ENCODE results near the gene KIR3DL1.
"Not testable (repeated sequence)": the region's sequence is repeated elsewhere in the genome, so short reads cannot be mapped to it uniquely, and the experiment has no call there.

Gene KIR3DL1

DNA sequence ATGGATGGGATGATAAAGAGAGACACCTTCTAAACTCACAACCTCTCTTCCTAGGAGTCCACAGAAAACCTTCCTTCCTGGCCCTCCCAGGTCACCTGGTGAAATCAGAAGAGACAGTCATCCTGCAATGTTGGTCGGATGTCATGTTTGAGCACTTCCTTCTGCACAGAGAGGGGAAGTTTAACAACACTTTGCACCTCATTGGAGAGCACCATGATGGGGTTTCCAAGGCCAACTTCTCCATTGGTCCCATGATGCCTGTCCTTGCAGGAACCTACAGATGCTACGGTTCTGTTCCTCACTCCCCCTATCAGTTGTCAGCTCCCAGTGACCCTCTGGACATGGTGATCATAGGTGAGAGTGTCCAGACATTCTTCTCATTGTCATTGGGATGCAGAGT lies 21.3 kb downstream of the KIR3DL1 start:
- H3K4me3 ChIP-seq; DNase-seq; intact Hi-C loops (cut with DNase I; ENCODE audit: low total_unique reads); H3K27ac ChIP-seq; H3K36me3 ChIP-seq; H3K4me1 ChIP-seq; H3K27me3 ChIP-seq; H3K9me3 ChIP-seq: not testable (repeated sequence)

DNA sequence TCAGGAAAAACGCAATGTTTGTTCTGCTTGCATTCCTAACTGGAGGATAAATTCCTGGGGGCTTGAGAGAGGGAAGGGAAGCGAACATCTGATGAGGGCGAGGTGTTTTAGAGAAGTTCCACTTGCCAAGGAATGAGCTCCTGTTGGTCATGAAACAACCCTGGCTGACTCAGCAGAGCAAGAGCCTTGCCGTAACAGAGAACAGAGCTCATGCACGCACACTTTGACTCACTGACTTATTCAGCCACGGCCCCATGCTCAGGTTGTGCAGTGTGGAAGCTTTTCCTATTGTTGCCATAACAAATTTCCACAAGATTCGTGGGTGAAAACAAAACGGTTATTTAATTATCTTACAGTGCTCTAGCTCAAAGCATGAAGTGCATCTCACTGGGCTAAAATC lies 26.9 kb downstream of the KIR3DL1 start:
- H3K4me3 ChIP-seq; DNase-seq; H3K27me3 ChIP-seq; H3K36me3 ChIP-seq; intact Hi-C loops (cut with DNase I; ENCODE audit: low total_unique reads); H3K9me3 ChIP-seq; H3K27ac ChIP-seq; H3K4me1 ChIP-seq: not testable (repeated sequence)

DNA sequence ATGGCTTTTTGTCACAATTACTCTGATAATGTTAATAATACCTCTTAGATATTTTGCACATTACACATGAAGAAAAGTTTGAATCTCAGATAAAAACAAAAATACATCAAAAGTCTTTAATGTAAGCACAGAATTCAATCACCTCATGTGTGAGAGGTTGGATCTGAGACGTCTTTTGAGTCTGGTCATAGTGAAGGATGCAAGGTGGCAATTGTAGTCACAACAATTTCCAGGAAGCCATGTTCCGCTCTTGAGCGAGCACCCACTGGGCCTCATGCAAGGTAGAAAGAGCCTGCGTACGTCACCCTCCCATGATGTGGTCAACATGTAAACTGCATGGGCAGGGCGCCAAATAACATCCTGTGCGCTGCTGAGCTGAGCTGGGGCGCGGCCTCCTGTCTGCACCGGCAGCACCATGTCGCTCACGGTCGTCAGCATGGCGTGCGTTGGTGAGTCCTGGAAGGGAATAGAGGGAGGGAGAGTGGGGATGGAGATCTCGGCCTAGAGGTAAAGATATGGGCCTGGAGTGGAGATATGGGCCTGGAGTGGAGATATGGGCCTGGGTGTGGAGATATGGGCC lies 33.9 kb downstream of the KIR3DL1 start, which contains the start of gene KIR3DL2:
TSS of gene KIR3DL2 (plus strand) at position 383 of the 580 bp plus-strand sequence. CDS start at position 416, 33 bp downstream.
- not testable (repeated sequence) for H3K36me3 ChIP-seq, H3K4me3 ChIP-seq

DNA sequence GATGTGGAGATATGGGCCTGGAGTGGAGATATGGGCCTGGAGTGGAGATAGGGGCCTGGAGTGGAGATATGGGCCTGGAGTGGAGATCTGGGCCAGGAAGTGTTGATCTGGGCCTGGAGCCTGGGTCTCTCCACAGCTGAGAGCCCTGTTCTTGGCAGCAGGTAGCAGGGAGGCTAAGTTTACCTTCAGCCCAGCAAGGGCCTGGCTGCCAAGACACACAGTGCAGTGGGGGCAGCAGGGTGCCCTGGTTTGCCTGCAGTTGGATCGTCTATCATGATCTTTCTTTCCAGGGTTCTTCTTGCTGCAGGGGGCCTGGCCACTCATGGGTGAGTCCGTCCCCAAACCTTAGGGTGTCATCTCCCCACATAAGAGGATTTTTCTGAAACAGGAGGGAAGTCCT lies 34.7 kb downstream of the KIR3DL1 start:
- DNase-seq: no peak
- no peaks in the 10 kb centered on the region for H3K27me3 ChIP-seq
- intact Hi-C loops (cut with DNase I; ENCODE audit: low total_unique reads): no loop called here
- no peaks in the 10 kb centered on the region for H3K4me1 ChIP-seq
- H3K27ac ChIP-seq: no peak overlapping the region
- TF ChIP-seq, protein P1, sequence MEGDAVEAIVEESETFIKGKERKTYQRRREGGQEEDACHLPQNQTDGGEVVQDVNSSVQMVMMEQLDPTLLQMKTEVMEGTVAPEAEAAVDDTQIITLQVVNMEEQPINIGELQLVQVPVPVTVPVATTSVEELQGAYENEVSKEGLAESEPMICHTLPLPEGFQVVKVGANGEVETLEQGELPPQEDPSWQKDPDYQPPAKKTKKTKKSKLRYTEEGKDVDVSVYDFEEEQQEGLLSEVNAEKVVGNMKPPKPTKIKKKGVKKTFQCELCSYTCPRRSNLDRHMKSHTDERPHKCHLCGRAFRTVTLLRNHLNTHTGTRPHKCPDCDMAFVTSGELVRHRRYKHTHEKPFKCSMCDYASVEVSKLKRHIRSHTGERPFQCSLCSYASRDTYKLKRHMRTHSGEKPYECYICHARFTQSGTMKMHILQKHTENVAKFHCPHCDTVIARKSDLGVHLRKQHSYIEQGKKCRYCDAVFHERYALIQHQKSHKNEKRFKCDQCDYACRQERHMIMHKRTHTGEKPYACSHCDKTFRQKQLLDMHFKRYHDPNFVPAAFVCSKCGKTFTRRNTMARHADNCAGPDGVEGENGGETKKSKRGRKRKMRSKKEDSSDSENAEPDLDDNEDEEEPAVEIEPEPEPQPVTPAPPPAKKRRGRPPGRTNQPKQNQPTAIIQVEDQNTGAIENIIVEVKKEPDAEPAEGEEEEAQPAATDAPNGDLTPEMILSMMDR (IDR thresholded peaks at IDR 0.05): no peak
- no peak overlapping the region for H3K4me3 ChIP-seq
- H3K36me3 ChIP-seq: no peaks in the 10 kb centered on the region
- no peaks in the 10 kb centered on the region for H3K9me3 ChIP-seq

More for the DNA sequence above, 33.9 kb downstream of the KIR3DL1 start, which contains the start of gene KIR3DL2:
- H3K27me3 ChIP-seq; DNase-seq; intact Hi-C loops (cut with DNase I; ENCODE audit: low total_unique reads); H3K9me3 ChIP-seq; H3K27ac ChIP-seq; H3K4me1 ChIP-seq: not testable (repeated sequence)

DNA sequence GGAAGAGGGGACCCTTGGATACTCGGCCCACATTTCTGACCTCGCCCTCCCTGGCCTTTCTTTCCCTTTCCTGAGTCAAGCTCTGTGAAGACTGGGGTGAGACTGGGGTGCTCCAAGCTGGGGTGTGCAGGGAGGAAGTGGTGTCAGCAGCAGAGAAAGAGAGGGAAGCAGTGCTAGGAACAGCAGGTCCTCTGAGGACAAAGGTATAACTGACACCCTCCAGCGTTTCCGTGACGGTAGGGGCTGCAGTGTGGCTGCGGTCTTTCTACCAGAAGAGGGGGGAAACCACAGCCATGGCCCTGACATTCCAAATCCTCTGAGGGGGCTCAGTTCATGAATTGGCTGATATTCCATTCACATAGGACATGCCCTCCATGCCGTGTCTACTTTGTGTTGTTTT lies 35.1 kb downstream of the KIR3DL1 start:
- intact Hi-C loops (cut with DNase I; ENCODE audit: low total_unique reads): no loop called here
- DNase-seq: no peak
- no peaks in the 10 kb centered on the region for H3K27me3 ChIP-seq
- H3K36me3 ChIP-seq: no peaks in the 10 kb centered on the region
- no peak overlapping the region for H3K27ac ChIP-seq
- H3K4me3 ChIP-seq: no peak overlapping the region
- no peaks in the 10 kb centered on the region for H3K9me3 ChIP-seq
- no peaks in the 10 kb centered on the region for H3K4me1 ChIP-seq
- TF ChIP-seq, protein P1 (IDR thresholded peaks at IDR 0.05): no peak

DNA sequence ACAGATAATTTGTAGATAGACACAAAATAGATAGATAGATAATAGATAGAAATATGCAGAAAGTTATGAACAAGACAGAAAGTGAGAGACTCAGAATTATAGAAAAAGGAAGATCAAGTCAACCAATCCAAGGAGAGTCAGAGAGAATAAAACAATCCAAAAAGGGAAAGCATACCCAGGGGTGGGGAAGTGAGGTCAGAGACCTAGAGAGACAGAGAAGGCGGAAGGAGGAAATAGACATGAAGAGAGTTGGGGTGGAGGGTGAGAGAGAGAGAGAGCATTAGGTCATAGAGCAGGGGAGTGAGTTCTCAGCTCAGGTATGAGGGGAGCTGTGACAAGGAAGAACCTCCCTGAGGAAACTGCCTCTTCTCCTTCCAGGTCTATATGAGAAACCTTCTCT lies 39.0 kb downstream of the KIR3DL1 start:
- H3K4me1 ChIP-seq; H3K27me3 ChIP-seq; H3K27ac ChIP-seq; DNase-seq; H3K9me3 ChIP-seq; H3K36me3 ChIP-seq; H3K4me3 ChIP-seq; intact Hi-C loops (cut with DNase I; ENCODE audit: low total_unique reads): not testable (repeated sequence)

DNA sequence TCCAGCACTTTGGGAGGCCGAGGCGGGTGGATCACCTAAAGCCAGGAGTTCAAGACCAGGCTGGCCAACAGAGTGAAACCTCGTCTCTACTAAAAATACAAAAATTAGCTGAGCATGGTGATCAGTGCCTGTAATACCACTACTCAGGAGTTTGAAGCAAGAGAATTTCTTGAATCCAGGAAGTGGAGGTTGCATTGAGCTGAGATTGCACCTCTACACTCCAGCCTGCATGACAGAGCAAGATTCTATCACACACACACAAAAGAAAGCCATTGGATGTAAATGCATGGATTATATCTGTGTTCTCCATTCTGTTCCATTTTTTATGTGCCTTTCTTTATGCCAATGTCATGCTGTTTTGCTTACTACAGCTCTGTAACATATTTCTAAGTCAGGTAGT lies 42.2 kb downstream of the KIR3DL1 start:
- H3K36me3 ChIP-seq; H3K4me3 ChIP-seq; H3K9me3 ChIP-seq; DNase-seq; H3K27ac ChIP-seq; H3K4me1 ChIP-seq; H3K27me3 ChIP-seq; intact Hi-C loops (cut with DNase I; ENCODE audit: low total_unique reads): not testable (repeated sequence)

DNA sequence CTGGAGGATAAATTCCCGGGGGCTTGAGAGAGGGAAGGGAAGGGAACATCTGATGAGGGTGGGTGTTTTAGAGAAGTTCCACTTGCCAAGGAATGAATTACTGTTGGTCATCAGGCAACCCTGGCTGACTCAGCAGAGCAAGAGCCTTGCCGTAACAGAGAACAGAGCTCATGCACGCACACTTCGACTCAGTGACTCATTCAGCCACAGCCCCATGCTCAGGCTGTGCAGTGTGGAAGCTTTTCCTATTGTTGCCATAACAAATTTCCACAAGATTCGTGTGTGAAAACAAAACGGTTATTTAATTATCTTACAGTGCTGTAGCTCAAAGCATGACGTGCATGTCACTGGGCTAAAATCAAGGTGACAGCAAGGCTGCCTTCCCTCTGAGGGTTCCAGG lies 43.2 kb downstream of the KIR3DL1 start:
- H3K27me3 ChIP-seq; H3K27ac ChIP-seq; H3K36me3 ChIP-seq; H3K4me1 ChIP-seq; DNase-seq; H3K4me3 ChIP-seq; H3K9me3 ChIP-seq; intact Hi-C loops (cut with DNase I; ENCODE audit: low total_unique reads): not testable (repeated sequence)

DNA sequence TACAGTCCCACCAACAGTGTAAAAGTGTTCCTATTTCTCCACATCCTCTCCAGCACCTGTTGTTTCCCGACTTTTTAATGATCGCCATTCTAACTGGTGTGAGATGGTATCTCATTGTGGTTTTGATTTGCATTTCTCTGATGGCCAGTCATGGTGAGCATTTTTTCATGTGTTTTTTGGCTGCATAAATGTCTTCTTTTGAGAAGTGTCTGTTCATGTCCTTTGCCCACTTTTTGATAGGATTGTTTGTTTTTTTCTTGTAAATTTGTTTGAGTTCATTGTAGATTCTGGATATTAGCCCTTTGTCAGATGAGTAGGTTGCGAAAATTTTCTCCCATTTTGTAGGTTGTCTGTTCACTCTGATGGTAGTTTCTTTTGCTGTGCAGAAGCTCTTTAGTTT lies 47.2 kb downstream of the KIR3DL1 start:
- intact Hi-C loops (cut with DNase I; ENCODE audit: low total_unique reads); H3K36me3 ChIP-seq: not testable (repeated sequence)

More for the DNA sequence above, 47.2 kb downstream of the KIR3DL1 start:
- not testable (repeated sequence) for H3K4me3 ChIP-seq, H3K27me3 ChIP-seq, H3K4me1 ChIP-seq, DNase-seq, H3K9me3 ChIP-seq, H3K27ac ChIP-seq

Data from tibial artery (tissue), 4 donors.